Esophagus squamous epithelium (tissue), 4 donors: ENCODE results near the gene BHLHE23.

Experiments
- POLR2A ChIP-seq, 4 donors: fragments of 450-650 bp; IDR thresholded peaks; one replicate each; pipeline ENCODE4 v1.6.1; 2017; ENCODE audit warnings: antibody characterized with exemption in 4 of 4, mild to moderate bottlenecking in 4 of 4, moderate library complexity in 3 of 4
- TF ChIP-seq, protein P1 (sequence below), 6 experiments: fragments of 450-650 bp in 4 of 6; fragments of 200-600 bp in 2 of 6; sonication (generic) in 2 of 6; IDR thresholded peaks; one replicate each; pipeline ENCODE4 v1.5.1; 2016 to 2019; ENCODE audit warnings: antibody characterized with exemption in 6 of 6, mild to moderate bottlenecking in 4 of 6, moderate library complexity in 4 of 6

DNA sequence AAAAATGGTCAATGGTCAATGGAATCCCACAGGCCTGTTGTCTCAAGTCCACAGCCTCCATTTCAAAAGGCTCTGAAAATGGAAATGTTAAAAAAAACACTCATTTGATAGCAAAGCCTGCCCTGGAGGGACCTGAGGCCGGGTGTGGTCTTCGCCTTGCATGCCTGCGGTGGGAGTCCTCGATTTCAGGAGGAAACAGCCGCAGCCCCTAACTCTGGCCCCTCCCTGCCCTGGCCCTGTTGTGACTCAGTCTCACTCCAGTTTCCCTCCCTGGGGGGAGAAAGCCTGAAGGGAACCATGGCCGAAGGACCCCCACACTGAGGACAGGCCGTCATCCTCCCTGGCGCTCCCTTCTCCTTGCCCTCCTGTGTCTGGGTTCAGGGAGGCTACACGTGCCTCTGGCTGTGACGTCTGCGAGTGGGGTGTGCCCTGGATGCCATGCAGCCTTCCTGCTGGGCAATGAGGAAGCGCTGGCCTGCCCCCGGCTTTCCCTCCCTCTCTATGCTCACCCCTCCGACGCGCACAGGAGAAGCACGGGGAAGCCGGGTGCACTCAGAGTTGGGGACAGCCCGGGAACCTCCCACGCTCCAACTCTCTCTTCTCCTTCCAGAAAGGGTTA is 9.2 kb downstream of the BHLHE23 start:
- TF ChIP-seq, protein P1, sequence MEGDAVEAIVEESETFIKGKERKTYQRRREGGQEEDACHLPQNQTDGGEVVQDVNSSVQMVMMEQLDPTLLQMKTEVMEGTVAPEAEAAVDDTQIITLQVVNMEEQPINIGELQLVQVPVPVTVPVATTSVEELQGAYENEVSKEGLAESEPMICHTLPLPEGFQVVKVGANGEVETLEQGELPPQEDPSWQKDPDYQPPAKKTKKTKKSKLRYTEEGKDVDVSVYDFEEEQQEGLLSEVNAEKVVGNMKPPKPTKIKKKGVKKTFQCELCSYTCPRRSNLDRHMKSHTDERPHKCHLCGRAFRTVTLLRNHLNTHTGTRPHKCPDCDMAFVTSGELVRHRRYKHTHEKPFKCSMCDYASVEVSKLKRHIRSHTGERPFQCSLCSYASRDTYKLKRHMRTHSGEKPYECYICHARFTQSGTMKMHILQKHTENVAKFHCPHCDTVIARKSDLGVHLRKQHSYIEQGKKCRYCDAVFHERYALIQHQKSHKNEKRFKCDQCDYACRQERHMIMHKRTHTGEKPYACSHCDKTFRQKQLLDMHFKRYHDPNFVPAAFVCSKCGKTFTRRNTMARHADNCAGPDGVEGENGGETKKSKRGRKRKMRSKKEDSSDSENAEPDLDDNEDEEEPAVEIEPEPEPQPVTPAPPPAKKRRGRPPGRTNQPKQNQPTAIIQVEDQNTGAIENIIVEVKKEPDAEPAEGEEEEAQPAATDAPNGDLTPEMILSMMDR (IDR thresholded peaks at IDR 0.05), result no peak
- no peak for TF ChIP-seq POLR2A (IDR thresholded peaks at IDR 0.05)
